C4-2B (cell line): ENCODE data around the gene PHLDA2.

Experiments used
- ZFX ChIP-seq: fragments of 450-650 bp; IDR thresholded peaks from 2 replicates; pipeline ENCODE4 v1.6.1; 2017
- TF ChIP-seq, protein P1 (sequence below): fragments of 450-650 bp; conservative IDR thresholded peaks from 2 replicates; pipeline ENCODE4 v1.5.1; 2017; ENCODE audit warnings: mild to moderate bottlenecking

DNA sequence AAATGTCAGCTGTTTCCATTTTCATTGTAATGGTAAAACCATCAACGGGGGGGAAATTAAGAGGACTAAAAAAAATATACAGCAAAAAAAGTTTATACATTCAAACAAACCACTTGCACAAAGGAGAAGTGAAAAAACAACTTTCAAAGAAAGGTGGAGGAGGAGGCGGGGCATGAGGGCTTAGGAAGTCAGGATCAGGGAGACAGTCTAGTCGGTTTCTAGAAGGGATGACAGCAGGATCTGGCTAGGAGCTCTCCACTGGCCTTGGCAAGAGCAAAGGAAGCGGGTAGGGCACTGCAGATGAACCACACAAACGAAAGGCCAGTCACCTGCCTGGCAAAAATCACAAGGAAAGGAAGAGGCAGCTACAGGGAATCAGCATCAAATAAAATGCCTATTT, 31.9 kb upstream of the PHLDA2 start:
- TF ChIP-seq, protein P1, sequence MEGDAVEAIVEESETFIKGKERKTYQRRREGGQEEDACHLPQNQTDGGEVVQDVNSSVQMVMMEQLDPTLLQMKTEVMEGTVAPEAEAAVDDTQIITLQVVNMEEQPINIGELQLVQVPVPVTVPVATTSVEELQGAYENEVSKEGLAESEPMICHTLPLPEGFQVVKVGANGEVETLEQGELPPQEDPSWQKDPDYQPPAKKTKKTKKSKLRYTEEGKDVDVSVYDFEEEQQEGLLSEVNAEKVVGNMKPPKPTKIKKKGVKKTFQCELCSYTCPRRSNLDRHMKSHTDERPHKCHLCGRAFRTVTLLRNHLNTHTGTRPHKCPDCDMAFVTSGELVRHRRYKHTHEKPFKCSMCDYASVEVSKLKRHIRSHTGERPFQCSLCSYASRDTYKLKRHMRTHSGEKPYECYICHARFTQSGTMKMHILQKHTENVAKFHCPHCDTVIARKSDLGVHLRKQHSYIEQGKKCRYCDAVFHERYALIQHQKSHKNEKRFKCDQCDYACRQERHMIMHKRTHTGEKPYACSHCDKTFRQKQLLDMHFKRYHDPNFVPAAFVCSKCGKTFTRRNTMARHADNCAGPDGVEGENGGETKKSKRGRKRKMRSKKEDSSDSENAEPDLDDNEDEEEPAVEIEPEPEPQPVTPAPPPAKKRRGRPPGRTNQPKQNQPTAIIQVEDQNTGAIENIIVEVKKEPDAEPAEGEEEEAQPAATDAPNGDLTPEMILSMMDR = no peak
- TF ChIP-seq ZFX = no peak
